Measurements from ENCODE around the gene DLG2. TPM values are rescaled to one million over a fixed set of nuclear protein-coding genes. Genes with fewer than 3 reads are reported as not detected.

DLG2 gene
- total and polyA plus RNA-seq, 2 donors (not counting 3 experiments of a cell fraction or from before 2014, with no cell fraction given): 0.15 to 1.1 TPM

GRCh38 chr11:83779876-83780275 is 1847.3 kb downstream of the DLG2 start:
- Histone ChIP-seq H3K9me3 (replicated peaks; ENCODE audit: control insufficient read depth, insufficient read depth, low read length) (no peaks in the 10 kb centered on the region), H3K27ac (ENCODE audit: insufficient read depth, low read depth, low read length) (no peak overlapping the region), H3K9ac (replicated peaks; ENCODE audit: extremely low read depth, insufficient read depth, low read length) (no peak overlapping the region), H3K4me3 (replicated peaks in 1 of 3; ENCODE audit: insufficient read depth in 1 of 3, low read depth in 1 of 3, low read length in 3 of 3) (no peak overlapping the region), H3K4me2 (ENCODE audit: insufficient read depth, low read length) (no peak overlapping the region), H3K4me1 (ENCODE audit: control insufficient read depth, extremely low read depth, insufficient read depth, low read length) (no peaks in the 10 kb centered on the region), H3K79me2 (ENCODE audit: control insufficient read depth, insufficient read depth, low read length) (no peaks in the 10 kb centered on the region), H4K20me1 (replicated peaks; ENCODE audit: control insufficient read depth, extremely low read depth, insufficient read depth, low read length) (no peaks in the 10 kb centered on the region), H3K27me3 (ENCODE audit: control insufficient read depth in 2 of 2, insufficient read depth in 2 of 2, low read length in 2 of 2) (no peaks in the 10 kb centered on the region), H3K9me1 (replicated peaks; ENCODE audit: control insufficient read depth, extremely low read depth, insufficient read depth, low read length) (no peaks in the 10 kb centered on the region), H2AFZ (ENCODE audit: low read depth, low read length) (no peak overlapping the region), H3K36me3 (ENCODE audit: control insufficient read depth in 2 of 2, extremely low read depth in 1 of 2, insufficient read depth in 2 of 2, low read length in 2 of 2) (no peaks in the 10 kb centered on the region)
- POLR2A ChIA-PET: no interaction called here
- dilution Hi-C loops (cut with MboI; ENCODE audit: extremely low pct_ligation_motif_present, low sequenced_read_pairs): no loop called here
- CTCF ChIA-PET: interaction anchor here (0.8 to 1.6 kb wide), 2 partner anchors 11 to 40 kb away, joined by 3 read pairs; no protein-coding TSS in a partner anchor
- FAIRE-seq (no peak), DNase-seq (ENCODE audit: low read depth, low spot score) (no peak)
- BruUV-seq (replicated peaks): no TSS peak
- intact Hi-C loops (cut with micrococcal nuclease): no loop called here
- no peak for TF ChIP-seq CTCF (IDR thresholded peaks at IDR 0.05; ENCODE audit: extremely low read depth in 1 of 2, insufficient read depth in 1 of 2, low read depth in 1 of 2, low read length in 2 of 2)
- TF ChIP-seq POLR2AphosphoS5 (IDR thresholded peaks at IDR 0.05; ENCODE audit: insufficient read depth, low read depth, low read length): no peak
- no peak for TF ChIP-seq MYC (IDR thresholded peaks at IDR 0.05; ENCODE audit: low read depth, low read length)
- no peak for TF ChIP-seq EZH2 (IDR thresholded peaks at IDR 0.05; ENCODE audit: borderline replicate concordance, low read depth, low read length, severe bottlenecking)
- no peak for TF ChIP-seq POLR2A (IDR thresholded peaks at IDR 0.05; ENCODE audit: low read depth, low read length)
- TF ChIP-seq, protein P1, sequence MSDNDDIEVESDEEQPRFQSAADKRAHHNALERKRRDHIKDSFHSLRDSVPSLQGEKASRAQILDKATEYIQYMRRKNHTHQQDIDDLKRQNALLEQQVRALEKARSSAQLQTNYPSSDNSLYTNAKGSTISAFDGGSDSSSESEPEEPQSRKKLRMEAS (IDR thresholded peaks at IDR 0.05; ENCODE audit: insufficient read depth, insufficient read length): no peak
- no peak for TF ChIP-seq GATA2 (IDR thresholded peaks at IDR 0.05; ENCODE audit: insufficient read depth, insufficient read length, low read depth, low read length)
- no peak for TF ChIP-seq JUN (IDR thresholded peaks at IDR 0.05; ENCODE audit: borderline replicate concordance, insufficient read depth, insufficient read length, low read depth)
- TF ChIP-seq FOS (IDR thresholded peaks at IDR 0.05; ENCODE audit: borderline replicate concordance, insufficient read depth, low read length): no peak
